Stimulated activated CD8-positive, alpha-beta memory T cell treated with anti-CD3 and anti-CD28 coated beads, Interleukin-15, amount 100 ng/mL, for 24 hours (primary cell): ENCODE results near the gene PPFIA3.
"Not testable (repeated sequence)": the region's sequence is repeated elsewhere in the genome, so short reads cannot be mapped to it uniquely, and the experiment has no call there.

ENCODE experiments used
- DNase-seq: peaks from one replicate; pipeline ENCODE4 v3.0.0-alpha.2; 2020; ENCODE audit warnings: low read depth

PPFIA3 gene

DNA sequence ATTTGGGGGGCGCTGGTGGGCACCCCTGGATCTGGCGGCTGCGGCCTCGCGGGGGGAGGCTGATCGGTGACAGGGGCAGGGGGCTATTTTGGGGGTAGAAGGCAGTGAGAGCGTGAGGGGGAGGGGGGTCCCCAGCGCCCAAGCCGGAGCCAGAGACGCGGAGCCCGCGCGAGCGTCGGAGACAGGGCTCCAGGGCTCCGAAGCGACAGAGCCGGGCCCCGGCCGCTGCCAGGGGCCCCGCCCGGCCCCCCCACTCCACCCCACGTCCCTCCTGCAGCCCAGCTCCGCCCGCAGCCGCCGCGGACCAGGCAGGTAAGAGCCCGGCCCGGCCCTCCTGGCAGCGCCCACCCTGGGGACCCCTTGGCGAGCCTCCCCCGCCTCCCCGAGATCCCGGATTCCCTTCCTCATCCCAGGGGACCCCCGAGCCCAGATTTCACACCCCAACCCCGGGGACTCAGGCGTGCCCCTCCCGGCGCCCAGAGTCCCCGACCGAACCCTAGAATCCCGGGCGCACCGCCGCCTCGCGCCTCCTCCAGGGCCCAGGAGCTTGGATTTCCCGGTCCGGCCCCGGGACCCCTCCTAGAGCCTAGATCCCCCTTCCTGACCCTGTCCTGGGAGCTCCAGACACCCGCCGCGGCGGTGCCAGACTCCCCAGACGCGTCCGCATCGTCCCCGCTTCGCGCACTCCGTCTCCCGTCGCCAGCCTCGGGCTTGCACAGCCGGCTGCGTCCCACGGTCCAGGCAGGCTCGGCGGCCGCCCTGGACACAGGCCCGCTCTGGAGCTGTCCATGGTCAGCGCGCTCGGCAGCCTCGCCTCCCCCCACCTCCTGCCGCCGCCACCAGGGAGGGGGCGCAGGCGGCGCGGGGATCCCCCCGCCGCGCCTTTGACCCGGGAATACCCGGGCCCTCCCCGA is at the start of gene PPFIA3:
TSS of gene PPFIA3 (plus strand) at position 134 of the 914 bp plus-strand sequence. CDS start 8,330 bp downstream, outside the sequence.
- no peak for DNase-seq

DNA sequence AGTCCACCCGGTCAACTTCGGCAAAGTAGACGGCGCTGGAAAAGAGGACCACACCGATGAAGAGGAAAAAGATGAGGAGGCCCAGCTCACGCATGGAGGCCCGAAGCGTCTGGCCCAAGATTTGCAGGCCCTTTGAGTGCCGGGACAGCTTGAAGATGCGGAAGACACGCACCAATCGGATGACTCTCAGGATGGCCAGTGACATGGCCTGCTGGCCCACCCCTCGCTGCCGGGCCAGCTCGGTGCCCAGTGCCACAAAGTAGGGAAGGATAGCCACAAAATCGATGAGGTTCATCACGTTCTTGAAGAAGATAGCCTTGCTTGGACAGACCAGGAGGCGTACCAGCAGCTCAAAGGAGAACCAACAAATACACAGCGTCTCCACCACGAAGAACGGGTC is 48.9 kb upstream of the PPFIA3 start:
- no peak for DNase-seq

DNA sequence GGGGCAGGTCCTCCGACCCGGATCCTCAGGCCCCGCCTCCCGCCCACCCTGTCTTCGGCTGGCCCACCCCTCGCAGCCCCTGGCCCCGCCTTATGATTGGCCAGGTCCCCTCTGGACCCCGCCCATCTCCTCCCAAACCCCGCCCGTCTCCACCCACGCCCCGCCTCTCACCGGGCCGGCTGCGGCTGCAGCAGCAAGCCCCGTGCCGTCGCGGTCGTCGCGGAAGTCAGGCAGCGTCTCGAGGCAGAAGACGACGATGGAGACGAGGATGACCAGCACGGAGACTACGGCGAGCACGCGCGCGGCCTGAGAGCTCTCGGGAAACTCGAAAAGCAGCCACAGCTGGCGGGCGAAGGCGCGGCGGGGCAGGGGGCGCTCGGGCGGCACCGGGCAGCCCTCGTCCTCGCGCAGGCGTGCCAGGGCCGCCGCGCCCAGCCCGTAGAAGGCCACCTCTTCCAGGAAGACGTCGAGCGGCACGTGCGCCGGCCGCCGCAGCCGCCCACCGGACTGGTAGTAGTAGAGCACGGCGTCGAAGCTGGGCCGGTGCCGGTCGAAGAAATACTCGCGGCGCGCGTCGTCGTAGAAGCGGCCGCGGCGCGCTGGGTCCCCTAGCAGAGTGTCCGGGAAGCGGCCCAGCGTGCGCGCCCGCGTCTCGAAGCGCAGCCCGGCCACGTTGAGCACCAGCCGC is 47.3 kb upstream of the PPFIA3 start:
- DNase-seq = no peak

DNA sequence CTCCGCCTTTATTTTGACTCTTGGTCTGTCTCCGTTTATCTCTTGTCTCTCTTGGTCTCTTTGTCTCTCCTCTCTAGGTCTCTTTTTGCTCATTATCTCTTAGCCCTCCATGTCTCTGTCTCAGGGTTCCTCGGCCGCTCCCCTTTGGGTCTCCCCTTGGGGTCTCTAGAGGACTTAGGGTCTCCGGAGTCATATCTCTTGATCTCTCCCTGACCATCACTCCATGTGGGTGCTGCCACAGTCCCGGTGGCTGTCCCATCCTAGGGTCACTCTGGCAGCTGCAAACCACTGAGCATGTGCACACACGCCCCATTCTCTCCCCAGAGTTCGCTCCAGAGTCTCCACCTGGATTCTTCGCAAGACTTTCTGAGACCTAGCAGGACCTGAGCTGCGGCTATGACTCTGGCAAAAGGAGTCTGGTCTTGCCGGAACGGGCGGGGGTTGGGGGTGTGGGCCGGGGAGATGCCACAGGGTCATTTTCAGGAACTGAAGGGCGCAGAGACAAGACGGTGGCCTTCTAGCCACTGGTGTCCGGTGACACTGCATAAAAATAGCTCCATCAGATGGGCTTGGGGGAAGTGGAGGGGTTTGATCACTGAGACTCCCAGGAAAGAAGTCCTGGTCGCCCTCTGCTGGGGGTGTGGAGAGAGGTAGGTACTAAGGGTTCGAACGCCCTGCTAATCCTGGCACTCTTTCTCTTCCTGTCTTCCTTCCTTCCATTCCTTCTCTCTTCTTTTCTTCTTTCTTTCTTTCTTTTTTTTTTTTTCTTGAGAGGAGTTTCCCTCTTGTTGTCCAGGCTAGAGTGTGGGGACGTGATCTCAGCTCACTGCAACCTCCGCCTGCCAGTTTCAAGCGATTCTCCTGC is 45.6 kb upstream of the PPFIA3 start:
- DNase-seq = no peak

DNA sequence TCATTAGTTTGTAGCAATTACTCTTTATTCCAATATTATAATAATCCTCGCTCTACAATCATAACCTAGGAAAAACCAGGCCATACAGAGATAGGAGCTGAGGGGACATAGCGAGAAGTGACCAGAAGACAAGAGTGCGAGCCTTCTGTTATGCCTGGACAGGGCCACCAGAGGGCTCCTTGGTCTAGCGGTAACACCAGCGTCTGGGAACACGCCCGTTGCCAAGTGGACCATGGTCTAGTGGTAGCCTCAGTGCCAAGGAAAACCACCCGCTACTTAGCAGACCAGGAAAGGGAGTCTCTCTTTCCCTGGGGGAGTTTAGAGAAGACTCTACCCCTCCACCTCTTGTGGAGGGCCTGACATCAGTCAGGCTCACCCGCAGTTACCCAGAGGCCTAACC is 44.5 kb upstream of the PPFIA3 start:
- DNase-seq = not testable (repeated sequence)

DNA sequence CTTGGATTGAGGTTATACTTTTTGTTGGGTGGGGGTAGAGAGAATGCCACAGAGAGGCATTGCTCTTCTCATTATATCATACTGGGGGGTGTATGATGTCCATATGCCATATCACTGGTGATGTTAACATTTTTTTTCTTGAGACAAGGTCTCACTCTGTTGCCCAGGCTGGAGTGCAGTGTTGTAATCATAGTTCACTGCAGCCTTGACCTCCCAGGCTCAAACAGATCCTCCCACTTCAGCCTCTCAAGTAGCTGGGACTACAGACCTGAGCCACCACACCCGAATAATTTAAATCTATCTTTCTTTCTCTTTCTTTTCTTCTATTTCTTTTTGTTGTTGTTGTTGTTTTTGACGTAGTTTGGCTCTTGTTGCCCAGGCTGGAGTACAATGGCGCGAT is 39.0 kb upstream of the PPFIA3 start:
- DNase-seq = no peak

DNA sequence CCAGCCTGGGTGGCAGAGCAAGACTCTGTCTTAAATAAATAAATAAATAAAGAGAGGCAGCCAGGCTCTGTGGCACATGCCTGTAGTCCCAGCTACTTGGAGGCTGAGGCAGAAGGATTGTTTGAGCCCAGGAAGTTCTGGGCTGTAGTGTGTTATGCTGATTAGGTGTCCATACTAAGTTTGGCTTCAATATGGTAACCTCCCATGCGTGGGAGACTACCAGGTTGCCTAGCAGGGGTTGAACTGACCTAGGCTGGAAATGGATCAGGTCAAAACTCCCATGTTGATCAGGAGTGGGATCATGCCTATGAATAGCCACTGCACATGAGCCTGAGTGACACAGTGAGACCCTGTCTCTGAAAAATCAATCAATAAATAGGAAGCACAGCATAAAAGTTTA is 38.1 kb upstream of the PPFIA3 start:
- no peak for DNase-seq

DNA sequence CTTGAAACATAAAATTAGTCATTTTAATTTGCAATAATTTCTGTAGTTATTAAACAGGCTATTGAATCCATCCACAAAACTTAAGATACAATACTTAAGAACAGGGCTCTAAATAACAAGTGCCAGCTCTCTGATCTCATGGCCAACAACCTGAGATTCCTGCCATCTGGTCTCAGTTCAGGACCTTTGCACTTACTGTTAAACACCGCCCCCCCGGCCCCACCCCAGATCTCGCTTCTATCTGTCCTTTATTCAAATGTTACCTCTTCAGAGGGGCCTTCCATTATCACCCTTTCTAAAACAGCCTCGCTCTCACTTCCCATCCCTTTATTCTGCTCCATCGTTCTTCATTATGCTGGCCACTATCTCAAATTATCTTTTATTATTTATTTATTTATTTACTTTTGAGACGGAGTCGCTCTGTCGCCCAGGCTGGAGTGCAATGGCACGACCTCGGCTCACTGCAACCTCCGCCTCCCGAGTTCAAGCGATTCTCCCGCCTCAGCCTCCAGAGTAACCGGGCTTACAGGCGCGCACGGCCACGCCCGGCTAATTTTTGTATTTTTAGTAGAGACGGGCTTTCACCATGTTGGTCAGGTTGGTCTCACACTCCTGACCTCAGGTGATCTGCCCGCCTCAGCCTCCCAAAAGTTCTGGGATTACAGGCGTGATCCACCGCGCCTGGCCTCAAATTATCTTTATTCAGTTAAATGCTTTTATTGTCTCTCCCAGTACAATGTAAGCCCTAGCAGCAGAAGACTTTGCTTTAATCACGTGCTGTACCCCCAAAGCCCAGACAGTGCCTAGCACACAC is 34.9 kb upstream of the PPFIA3 start:
- no peak for DNase-seq

DNA sequence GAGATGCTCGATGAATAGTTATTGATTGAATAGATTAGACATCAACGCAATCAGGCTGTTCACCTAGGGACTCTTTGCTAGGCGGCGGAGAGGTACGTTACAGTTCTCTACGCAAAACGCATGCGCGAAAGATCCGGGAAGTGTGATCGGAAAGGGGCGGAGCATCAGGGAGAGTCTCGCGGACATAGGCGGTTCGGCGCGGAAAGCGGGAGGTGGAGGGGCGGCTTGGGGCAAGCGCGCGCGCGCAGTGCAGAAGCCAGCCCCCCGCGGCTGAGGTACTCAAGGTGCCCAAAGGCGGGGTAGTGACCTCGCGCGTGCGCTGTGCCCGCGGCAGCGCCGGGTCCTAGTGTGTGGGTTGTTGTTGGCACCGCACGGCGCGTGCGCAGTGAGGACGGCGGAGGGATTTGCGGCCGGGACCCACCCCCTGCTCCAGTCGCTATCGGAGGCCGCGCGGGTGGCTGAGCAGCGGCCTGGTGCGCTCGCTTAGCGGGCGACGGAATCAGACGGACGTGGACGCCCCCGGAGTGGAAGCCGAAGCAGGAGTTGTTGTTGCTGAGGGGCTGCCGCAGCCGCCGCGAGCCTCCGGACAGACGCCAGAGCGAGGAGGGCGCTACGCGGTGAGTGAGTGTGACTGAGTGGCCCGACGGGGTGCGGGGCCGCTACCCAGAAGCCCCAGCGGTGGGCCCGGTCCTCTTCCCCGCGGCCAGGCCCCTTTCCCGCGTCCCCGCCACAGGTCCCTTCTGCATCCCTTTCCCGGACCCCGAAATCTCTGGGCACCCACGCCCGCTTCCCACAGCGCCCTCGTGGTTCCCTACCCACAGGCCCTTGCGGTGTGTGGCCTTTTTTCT is 34.1 kb upstream of the PPFIA3 start, which contains the start of gene SNRNP70:
TSS of gene SNRNP70 (plus strand) at position 432 of the 848 bp plus-strand sequence. CDS start 964 bp downstream, outside the sequence.
- peak; percentile 98 for DNase-seq

DNA sequence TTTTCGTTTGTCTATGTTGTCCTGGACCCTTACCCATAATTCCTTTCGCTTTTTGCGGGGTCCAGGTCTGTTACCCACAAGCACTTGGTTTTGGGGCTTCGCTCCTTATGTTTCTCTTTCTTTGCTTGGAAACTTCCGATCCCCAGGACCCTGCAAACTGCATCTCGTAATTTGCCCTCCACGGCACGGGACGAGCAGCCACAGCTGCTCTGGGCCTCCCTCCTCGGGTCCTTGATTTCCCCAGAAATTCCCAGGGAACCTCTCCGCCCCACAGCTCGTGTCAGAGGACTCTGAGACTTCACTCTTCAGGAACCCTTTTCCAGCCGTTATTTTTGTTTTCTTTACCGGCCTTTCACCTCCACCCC is 33.5 kb upstream of the PPFIA3 start:
- no peak for DNase-seq

DNA sequence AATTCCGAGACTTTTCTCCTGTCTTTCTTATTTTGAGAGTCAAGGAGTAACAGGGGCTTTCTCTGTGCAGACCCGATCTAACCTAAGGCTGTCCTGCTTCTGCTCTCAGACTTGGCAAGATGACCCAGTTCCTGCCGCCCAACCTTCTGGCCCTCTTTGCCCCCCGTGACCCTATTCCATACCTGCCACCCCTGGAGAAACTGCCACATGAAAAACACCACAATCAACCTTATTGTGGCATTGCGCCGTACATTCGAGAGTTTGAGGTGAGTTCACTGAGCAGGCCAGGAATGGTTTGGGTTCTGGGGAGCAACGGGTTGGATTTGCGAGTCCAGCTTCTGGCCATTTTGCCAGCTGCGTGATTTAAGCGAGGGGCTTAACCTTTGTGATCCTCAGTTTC is 33.0 kb upstream of the PPFIA3 start:
- no peak for DNase-seq

DNA sequence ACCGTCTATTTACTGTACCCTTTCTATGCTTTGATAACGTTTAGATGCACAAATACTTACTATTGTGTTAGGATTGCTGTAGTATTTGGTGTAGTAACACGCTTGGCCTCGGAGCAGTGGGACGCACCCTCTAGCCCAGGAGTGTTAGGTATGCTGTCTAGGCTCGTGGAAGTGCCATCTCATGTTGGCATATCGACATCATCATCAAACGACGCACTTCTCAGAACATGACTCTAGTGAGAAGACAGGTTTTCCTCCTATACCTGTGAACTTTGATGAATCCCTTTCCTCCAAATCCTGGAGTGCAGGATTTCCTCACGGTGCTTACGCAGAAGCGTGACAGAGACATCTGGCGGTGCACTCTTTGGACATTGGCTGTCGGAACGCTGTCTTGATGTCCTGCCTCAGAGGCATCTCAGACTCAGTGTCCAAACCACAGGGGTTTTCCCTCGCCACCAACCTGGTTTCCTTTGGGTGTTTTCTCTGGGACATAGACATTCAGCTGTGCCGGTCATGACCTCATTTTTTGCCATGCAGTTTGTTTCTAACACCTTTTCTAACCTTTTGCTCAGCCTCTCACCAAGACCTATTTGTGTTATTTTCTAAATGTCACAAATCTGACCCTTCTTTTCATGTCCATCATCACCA is 27.8 kb upstream of the PPFIA3 start:
- DNase-seq = no peak

DNA sequence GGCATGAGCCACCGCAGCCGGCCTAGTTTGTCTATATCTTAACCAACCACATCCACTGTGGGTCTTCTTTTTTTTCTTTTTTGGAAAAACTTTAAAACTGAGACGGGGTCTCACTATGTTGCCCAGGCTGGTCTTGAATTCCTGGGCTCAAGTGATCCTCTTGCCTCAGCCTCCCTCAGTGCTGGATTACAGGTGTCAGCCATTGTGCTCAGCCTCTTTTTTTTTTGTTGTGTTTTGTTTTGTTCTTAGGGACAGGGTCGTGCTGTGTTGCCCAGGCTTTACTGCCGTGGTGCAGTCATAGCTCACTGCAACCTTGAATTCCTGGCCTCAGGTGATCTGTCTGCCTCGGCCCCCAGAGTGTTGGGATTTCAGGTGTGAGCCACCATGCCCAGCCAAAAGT is 26.7 kb upstream of the PPFIA3 start:
- DNase-seq = no peak

DNA sequence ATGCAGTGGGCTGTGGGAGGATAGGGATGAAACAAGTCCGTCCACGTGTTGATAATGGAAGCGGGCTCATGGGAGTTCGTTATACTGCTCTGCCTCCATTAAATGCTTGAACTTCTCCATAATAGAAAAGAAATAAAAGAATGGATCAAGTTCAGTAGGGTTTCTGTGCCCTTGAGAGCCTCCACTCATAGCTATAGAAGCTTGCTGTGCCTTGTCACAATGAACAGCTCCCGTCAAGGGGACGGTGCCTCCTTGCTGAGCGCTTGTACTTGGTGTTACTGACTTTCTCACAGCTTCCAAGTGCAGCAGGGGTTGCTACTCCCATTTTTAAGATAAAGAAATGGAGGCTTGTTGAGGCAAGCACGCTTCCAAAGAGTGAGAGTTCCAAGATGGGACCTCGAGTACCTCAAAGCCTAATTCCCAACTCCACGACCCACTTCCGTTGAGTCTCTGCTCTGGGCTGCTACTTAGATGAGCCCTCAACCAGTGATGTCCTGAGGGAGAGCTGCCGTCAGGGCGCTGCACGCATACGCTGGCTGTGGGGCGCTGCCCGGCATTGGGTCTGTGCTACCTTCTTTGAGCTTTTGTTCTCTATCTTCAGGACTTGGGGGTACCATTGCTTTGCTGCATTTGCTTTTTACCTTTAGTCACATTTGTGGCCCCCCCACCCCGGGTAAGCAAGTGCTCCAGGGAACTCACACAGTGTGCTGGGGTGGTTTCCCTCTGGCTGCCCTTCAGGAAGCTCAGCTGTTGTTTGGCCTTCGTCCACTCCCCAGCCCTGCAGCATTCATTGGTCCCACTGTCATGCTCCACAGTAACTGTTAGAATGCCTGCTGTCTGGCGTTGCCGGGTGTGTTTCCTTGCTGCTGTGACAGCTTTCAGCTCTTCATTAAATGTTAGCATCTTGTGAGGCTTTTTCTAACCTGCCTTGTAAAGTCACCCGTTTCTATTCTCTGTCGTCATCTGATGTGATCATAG is 24.6 kb upstream of the PPFIA3 start:
- no peak for DNase-seq

DNA sequence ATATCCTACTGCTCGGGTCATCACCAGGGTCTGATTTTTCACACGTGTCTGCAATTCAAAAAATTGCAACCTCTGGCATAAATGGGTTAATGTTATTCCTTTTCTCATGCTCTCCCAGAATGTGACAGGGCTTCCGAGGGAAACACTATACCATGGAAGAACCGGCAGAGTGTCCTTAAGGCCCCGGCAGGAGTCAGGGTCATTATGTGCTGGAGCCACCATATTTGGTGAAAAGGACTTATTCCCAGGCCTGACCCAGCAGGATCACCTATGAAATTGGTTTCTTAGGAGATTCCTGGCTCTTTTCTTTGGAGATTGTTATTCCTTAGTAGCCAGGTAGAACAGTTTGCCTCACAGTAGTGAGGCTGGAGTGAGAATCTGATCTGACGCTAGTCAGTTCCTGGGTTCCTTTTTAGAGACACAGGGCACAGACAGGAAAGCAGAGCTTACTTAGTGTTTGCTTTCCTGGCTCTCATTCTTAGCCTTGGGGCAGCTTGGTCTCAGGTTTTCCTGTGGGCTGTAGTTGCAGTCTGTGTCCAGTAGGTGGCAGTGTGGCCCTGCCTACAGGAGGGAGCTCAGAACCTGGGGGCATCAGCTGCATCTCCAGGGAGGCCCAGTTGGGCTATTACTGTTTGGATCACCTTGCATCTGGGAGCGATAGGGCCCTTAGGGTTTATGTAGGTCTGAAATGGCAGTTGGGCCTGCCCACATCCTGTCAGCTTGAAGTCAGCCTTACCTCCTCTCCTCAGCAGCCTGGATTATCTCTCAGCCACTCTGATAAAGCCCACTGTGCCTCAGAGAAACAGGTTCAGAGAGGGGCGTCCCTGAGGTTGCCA is 21.7 kb upstream of the PPFIA3 start:
- peak; percentile 40 for DNase-seq

DNA sequence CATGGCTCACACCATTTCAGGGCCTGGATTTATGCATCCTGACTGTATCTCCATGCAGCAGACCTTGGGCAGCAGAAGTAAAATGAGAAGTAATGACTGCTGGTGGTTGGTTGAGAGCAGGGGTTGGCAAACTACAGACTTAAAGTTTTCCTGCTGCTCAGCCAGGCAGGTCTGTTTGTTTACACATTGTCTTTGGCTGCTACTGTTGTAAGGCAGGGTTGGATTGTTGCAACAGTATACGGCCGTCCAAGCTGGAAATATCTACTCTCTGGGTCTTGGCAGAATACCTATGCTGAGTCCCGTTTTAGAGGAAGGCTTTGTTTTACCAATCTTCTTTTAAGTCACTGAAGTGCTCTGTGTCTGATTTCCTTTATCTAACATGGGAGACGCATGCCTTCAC is 20.5 kb upstream of the PPFIA3 start:
- DNase-seq = no peak

DNA sequence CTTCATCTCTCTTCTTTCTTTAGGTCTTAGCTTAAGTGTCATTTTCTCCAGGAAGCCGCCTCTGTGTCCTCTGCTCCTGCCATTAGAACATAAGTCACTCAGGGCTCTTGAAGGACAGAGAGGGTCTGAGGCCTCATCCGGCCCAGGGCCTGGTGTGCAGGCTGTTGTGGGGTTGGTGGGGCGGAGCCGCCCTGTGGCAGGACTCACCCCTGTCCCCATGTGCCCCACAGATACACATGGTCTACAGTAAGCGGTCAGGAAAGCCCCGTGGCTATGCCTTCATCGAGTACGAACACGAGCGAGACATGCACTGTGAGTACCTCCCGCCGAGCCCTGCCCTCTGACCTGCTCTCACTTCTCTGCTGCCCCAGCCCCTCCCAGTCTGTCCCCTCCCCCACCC is 18.2 kb upstream of the PPFIA3 start:
- DNase-seq = no peak

DNA sequence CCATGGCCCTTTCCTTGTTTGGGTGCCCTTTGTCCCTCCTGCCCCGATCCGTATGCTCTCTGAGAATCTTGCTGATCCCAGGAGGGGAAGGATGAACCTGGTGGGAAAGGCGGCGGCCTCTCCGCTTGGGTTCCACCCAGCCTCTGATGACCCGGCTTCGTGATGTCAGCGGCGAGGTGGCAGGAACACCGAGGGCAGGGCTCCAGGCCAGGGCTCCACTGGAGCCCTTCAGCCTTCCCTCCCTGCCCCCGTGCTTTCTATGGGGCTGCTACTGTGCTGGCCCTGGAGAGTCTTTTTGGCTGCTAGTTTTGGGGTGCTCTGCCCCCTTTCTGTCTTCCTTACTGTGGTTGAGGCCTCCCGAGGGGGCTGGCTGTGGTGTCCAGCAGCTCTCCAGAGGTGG is 17.0 kb upstream of the PPFIA3 start:
- no peak for DNase-seq
